HUES6 (cell line): Measurements from ENCODE around the gene PALB2.
A peak's percentile ranks its signal among the peaks of the same experiment; 100 is the strongest.

Source experiments
- H3K27ac ChIP-seq: 2 replicates; pipeline ENCODE4 v1.7.0; 2013; ENCODE audit warnings: low read depth, mild to moderate bottlenecking, low read length, inconsistent platforms
- H3K27me3 ChIP-seq: 2 replicates; pipeline ENCODE4 v1.6.1; 2013; ENCODE audit warnings: low read length; ENCODE audit not compliant: control insufficient read depth, insufficient read depth
- H3K36me3 ChIP-seq: 2 replicates; pipeline ENCODE4 v1.6.1; 2013; ENCODE audit warnings: low read length; ENCODE audit not compliant: control insufficient read depth, insufficient read depth
- H3K4me1 ChIP-seq: 2 replicates; pipeline ENCODE4 v1.6.1; 2013; ENCODE audit warnings: low read length; ENCODE audit not compliant: control insufficient read depth, insufficient read depth
- H3K4me3 ChIP-seq: 2 replicates; pipeline ENCODE4 v1.5.1; 2013; ENCODE audit warnings: low read depth, low read length
- H3K9ac ChIP-seq: one replicate; pipeline ENCODE4 v1.6.1; 2013; ENCODE audit warnings: mild to moderate bottlenecking, low read length
- H3K9me3 ChIP-seq: 2 replicates; pipeline ENCODE4 v1.6.1; 2013; ENCODE audit warnings: low read depth, low read length; ENCODE audit not compliant: control insufficient read depth, insufficient read depth

PALB2 gene

GRCh38 chr16:23640931-23641765 lies at the start of gene PALB2, which contains the start of gene DCTN5:
TSS of gene PALB2 (minus strand) at chr16:23641310. CDS start at chr16:23641157, 153 bp downstream.
TSS of gene DCTN5 (plus strand) at chr16:23641466. CDS start at chr16:23641543, 77 bp downstream.
- Histone ChIP-seq H3K27ac (peak within 1 kb of the TSS; percentile 97), H3K4me3 (peak within 1 kb of the TSS; percentile 100), H3K27me3 (no peaks in the 10 kb centered on the region), H3K9me3 (no peaks in the 10 kb centered on the region), H3K9ac (peak within 1 kb of the TSS; percentile 99), H3K36me3 (peaks cover 55% of the 10 kb centered on the region), H3K4me1 (peaks cover 16% of the 10 kb centered on the region)

- no peaks in the 10 kb centered on the region for H3K27me3 ChIP-seq
- peaks cover 73% of the 10 kb centered on the region for H3K36me3 ChIP-seq
- H3K9me3 ChIP-seq = no peaks in the 10 kb centered on the region
- H3K4me3 ChIP-seq = no peak overlapping the region
- H3K9ac ChIP-seq = no peak overlapping the region
- no peak overlapping the region for H3K27ac ChIP-seq
- peaks cover 6% of the 10 kb centered on the region; the same call in 1 of the 2 replicates for H3K4me1 ChIP-seq
Measured at GRCh38 chr16:23689442-23690187, 48.5 kb upstream of the PALB2 start.

DNA sequence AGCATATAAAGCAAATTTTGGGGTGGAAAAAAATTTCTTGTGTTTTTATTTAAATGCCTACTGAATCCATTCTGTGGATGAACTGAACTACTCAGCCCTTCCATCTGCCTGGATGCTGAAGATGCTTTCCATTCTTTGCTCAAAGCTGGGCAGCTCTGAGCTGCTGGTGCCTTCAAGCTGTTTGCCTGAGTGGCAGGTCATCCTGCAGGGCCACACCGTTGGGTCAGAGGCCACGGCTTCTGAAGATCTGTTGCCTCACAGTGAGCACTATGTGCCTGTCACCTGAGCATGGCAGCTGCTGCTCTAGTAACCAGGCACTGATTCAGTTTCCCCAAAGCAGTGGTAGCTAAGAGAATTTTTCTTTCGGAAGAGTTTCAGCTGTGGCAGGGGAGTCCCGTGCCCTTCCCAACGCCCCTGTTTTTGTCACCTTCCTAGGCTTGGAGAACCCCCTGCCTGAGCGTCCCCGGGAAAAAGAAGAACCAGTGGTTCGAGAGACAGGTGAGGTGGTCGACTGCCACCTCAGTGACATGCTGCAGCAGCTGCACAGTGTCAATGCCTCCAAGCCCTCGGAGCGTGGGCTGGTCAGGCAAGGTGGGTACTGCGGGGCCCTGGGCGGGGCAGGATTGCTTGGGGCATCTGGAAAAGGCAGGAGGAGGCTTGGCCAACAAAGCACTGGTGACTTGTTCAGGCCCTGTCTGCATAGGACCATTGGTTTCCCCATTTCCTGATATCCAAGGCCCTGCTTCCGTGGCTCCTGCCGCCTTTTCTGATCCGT lies 46.1 kb upstream of the PALB2 start:
- H3K27me3 ChIP-seq = no peaks in the 10 kb centered on the region
- no peak overlapping the region for H3K27ac ChIP-seq
- H3K4me3 ChIP-seq = no peak overlapping the region
- H3K36me3 ChIP-seq = peaks cover 97% of the 10 kb centered on the region
- H3K9ac ChIP-seq = no peak overlapping the region
- no peaks in the 10 kb centered on the region for H3K4me1 ChIP-seq
- H3K9me3 ChIP-seq = no peaks in the 10 kb centered on the region

- Histone ChIP-seq H3K27me3 (no peaks in the 10 kb centered on the region), H3K4me1 (peaks cover 10% of the 10 kb centered on the region), H3K27ac (no peak overlapping the region), H3K36me3 (peaks cover 89% of the 10 kb centered on the region), H3K4me3 (no peak overlapping the region), H3K9ac (peak overlapping the region; percentile 30), H3K9me3 (no peaks in the 10 kb centered on the region)
Measured at GRCh38 chr16:23683487-23683886, 42.4 kb upstream of the PALB2 start.

- Histone ChIP-seq H3K27ac (no peak overlapping the region), H3K27me3 (no peaks in the 10 kb centered on the region), H3K9ac (no peak overlapping the region), H3K9me3 (no peaks in the 10 kb centered on the region), H3K4me1 (peaks cover 14% of the 10 kb centered on the region), H3K36me3 (peaks cover 76% of the 10 kb centered on the region), H3K4me3 (no peak overlapping the region)
Measured at GRCh38 chr16:23682181-23682580, 41.1 kb upstream of the PALB2 start.

DNA sequence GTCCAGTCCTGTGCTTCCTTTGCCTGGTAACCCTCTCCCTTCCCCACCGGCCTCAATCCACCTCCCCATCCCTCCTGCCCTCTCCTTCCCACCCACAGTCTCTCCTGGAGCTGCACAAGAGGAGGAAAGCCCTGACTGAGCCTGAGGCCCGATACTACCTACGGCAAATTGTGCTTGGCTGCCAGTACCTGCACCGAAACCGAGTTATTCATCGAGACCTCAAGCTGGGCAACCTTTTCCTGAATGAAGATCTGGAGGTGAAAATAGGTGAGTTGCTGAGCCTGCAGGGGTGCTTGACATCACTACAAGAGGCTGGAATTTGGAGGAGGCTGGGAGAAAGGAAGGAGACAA lies 38.9 kb upstream of the PALB2 start:
- Histone ChIP-seq H3K27me3 (no peaks in the 10 kb centered on the region), H3K4me1 (peaks cover 14% of the 10 kb centered on the region), H3K4me3 (peak overlapping the region; percentile 99), H3K9ac (peak overlapping the region; percentile 98), H3K36me3 (peaks cover 56% of the 10 kb centered on the region), H3K27ac (no peak overlapping the region), H3K9me3 (no peaks in the 10 kb centered on the region)

DNA sequence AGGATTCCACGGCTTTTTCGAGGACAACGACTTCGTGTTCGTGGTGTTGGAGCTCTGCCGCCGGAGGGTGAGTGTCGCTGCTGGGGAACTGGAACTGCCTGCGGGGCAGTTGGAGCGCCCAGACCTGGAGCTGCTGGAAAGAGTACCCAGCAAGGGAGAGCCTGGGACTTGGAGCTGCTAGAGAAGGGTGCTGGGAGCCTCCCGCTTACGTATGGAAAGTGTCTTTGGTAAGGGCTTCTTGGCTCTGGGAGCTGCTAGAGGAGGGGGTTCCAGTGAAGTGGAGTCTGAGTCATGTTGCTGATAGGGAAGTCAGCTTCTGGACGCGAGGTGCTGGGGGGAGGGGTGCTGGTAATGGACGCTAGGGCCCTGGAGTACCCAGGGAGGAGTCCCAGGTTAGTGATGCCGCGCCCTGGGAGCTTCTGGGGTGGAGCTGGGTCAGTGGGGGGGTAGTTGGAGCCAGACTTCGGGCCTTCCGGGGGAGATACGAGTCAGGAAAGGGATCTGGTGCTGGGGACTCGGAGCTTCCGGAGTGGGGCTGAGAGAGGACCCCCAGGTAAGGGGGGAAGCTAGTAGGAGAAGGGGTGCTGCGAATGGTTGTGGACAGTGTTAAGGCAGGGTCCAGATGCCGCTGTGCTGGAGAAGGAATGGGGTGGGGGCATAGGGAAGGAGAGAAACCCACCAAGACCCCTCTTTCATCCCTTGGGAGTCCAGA lies 38.3 kb upstream of the PALB2 start:
- Histone ChIP-seq H3K9me3 (no peaks in the 10 kb centered on the region), H3K27ac (peak overlapping the region; percentile 90; the same call in 1 of the 2 replicates), H3K27me3 (no peaks in the 10 kb centered on the region), H3K4me3 (peak overlapping the region; percentile 99), H3K36me3 (peaks cover 56% of the 10 kb centered on the region), H3K9ac (peak overlapping the region; percentile 98), H3K4me1 (peaks cover 14% of the 10 kb centered on the region)

GRCh38 chr16:23678430-23679273 lies 37.5 kb upstream of the PALB2 start, which contains the start of gene PLK1:
TSS of gene PLK1 (plus strand) at chr16:23678889. CDS start at chr16:23678933, 44 bp downstream.
- Histone ChIP-seq H3K27me3 (no peaks in the 10 kb centered on the region), H3K4me1 (peaks cover 14% of the 10 kb centered on the region), H3K4me3 (peak within 1 kb of the TSS; percentile 99), H3K9ac (peak within 1 kb of the TSS; percentile 98), H3K9me3 (no peaks in the 10 kb centered on the region), H3K36me3 (peaks cover 55% of the 10 kb centered on the region), H3K27ac (peak within 1 kb of the TSS; percentile 90)

GRCh38 chr16:23676924-23677480 lies 35.9 kb upstream of the PALB2 start:
- Histone ChIP-seq H3K27me3 (no peaks in the 10 kb centered on the region), H3K4me1 (peaks cover 14% of the 10 kb centered on the region), H3K27ac (no peak overlapping the region), H3K9me3 (no peaks in the 10 kb centered on the region), H3K9ac (no peak overlapping the region), H3K36me3 (peaks cover 45% of the 10 kb centered on the region), H3K4me3 (no peak overlapping the region)
